GM10847 (cell line): ENCODE measurements around the gene CCDC158.

ENCODE experiments used
- POLR2A ChIP-seq: IDR thresholded peaks from 2 replicates; pipeline ENCODE4 v1.6.1; 2011; ENCODE audit not compliant: insufficient read length; ENCODE audit errors: extremely low read depth

Gene CCDC158

GRCh38 chr4:76420762-76421581, at the start of gene CCDC158:
Gene CCDC158, minus strand, starts transcription at chr4:76421141. Its CDS starts 17,934 bp downstream, at chr4:76403207.
- no peak for TF ChIP-seq POLR2A

- no peak for TF ChIP-seq POLR2A
Measured at GRCh38 chr4:76470532-76470931, 49.6 kb upstream of the CCDC158 start.

DNA sequence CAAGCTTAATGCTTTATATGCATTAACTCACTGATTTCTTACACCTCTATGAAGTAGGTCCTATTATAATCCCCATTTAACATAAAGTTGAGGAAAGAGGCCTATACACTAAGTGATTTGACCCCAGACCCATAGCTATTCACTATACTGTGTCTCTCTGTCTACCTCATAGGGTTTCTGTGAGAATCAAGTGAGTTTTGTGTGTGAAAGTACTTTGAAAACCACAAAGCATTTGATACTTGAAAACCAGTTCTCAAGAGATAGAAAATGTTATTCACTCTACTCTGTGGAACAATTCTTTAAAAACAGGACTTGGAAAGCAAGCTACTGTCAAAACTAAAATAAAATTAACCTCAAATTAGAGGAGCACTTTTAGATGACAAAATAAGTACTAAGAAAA, 49.1 kb upstream of the CCDC158 start:
- no peak for TF ChIP-seq POLR2A

DNA sequence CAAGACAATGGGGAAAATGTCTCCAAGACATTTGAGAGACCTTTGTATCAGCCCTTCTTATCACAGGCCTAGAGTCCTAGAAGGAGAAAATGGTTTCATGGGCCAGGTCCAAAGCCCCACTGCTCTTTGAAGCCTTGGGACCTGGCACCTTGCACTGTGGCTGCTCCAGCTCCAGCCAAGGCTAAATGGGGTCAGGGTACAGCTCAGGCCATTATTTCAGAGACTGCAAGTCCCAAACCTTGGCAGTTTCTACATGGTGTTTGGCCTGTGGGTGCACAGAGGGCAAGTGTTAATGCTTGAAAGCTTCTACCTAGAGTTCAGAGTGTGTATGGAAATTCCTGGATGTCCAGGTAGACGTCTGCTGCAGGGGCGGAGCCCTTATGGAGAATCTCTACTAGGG, 42.6 kb upstream of the CCDC158 start:
- TF ChIP-seq POLR2A = no peak

- no peak for TF ChIP-seq POLR2A
Measured at GRCh38 chr4:76459291-76459723, 38.4 kb upstream of the CCDC158 start.

DNA sequence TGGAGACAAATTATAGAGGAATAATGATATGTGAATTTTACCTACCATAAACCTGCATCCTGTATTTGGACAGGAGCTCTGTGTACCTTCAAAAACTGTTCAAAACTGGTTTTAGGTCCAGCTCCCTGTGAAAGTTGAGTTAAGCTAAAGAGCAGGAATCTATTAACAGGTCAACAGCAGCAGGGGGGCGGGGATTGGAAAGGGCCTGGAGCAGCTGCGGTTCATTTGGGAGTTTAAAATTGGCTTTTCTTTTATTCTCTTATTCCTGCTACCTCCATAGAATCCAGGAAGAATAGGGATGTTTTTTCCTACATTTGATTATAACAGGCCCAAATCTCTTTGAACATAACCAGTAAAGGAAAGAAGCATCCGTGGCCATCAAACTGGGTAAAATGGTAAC, 37.9 kb upstream of the CCDC158 start:
- no peak for TF ChIP-seq POLR2A

DNA sequence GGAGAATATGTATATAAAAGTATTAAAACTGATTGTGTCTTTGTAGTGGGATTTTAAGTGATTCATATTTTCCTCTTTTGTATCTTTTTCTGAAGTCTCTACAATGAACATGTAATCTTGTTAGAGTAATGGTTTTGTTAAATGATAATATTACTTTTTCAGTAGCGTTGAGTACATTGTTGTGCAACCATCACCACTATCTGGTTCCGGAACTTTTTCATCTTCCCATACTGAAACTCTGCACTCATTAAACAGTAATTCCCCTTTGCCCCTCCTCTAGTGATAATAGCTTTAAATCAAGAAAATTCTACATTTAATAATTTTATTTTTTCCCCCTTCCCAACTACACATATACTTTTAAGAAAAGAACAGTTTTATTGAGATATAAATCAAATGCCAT, 37.4 kb upstream of the CCDC158 start:
- TF ChIP-seq POLR2A = no peak

DNA sequence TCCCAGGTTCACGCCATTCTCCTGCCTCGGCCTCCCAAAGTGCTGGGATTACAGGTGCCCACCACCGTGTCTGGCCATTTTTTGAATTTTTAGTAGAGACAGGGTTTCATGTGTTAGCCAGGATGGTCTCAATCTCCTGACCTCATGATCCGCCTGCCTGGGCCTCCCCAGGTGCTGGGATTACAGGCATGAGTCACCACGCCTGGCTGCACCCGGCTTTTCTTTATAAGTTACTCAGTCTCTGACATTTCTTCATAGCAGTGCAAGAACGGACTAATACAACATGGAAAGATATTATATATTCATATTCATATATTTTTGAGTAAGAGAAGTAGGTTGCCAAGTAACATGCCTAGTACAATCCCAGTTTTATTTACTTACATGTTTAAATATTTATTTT, 36.9 kb upstream of the CCDC158 start:
- no peak for TF ChIP-seq POLR2A

GRCh38 chr4:76453232-76453631, 32.3 kb upstream of the CCDC158 start:
- no peak for TF ChIP-seq POLR2A

DNA sequence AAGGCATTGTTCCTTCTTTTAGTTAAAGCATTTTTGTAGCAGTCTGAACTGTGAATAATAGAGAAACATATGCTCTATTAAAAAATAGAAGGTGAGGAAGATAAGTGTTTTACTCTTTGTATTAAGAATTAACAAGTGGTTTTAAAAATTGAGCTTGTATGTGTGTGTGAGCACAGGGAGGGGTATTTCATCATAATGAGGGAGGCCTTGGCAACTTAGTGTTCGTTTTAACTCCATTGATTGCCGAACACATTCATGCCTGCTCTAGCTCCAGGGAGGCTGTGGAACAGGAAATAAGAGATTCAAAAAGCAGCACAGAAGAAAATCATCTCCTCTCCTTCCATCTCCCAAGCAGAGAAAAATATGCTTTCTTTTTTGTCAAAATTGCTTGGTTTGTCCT, 28.9 kb upstream of the CCDC158 start:
- no peak for TF ChIP-seq POLR2A

GRCh38 chr4:76449362-76449767, 28.4 kb upstream of the CCDC158 start:
- TF ChIP-seq POLR2A = no peak

- TF ChIP-seq POLR2A = no peak
Measured at GRCh38 chr4:76448211-76448610, 27.3 kb upstream of the CCDC158 start.

DNA sequence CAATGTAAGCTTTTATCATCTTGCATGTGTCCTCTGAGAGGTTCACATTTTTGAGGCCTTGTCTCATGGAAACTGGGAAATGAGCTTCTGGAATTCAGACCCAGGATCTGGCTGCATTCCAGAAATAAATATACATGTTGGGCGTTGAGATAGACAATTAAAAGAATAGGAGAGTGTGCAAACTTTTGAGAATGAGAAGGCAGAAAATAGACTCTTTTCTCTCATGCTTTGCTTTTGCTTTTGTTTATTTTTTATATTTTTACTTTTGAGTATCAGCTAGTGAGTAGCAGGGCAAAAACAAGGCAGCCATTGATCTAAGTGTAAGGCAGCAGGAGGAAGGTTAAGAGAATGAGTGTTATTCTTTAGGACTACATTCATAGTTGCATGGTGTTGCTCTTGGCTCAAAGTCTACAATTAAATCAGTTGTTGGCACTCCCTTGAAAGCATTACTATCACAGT, 26.5 kb upstream of the CCDC158 start:
- no peak for TF ChIP-seq POLR2A

GRCh38 chr4:76445911-76446310, 25.0 kb upstream of the CCDC158 start:
- TF ChIP-seq POLR2A = no peak

- TF ChIP-seq POLR2A = no peak
Measured at GRCh38 chr4:76443376-76443775, 22.4 kb upstream of the CCDC158 start.

- TF ChIP-seq POLR2A = no peak
Measured at GRCh38 chr4:76442807-76443206, 21.9 kb upstream of the CCDC158 start.

DNA sequence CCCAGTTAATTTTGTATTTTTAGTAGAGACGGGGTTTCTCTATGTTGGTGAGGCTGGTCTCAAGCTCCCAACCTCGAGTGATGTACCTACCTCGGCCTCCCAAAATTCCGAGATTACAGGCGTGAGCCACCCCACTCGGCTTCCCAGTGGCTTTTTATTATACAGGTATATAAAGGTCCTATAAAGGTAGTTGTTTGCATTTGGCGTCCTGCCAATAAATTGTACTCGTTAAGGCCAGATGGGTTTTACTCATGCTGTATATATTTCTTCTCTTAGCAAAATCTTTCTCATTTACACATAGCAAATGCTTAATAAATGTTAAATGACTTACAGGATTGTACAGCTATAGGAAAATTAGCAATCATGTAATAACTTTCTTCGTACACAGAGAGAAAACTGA, 20.9 kb upstream of the CCDC158 start:
- TF ChIP-seq POLR2A = no peak

DNA sequence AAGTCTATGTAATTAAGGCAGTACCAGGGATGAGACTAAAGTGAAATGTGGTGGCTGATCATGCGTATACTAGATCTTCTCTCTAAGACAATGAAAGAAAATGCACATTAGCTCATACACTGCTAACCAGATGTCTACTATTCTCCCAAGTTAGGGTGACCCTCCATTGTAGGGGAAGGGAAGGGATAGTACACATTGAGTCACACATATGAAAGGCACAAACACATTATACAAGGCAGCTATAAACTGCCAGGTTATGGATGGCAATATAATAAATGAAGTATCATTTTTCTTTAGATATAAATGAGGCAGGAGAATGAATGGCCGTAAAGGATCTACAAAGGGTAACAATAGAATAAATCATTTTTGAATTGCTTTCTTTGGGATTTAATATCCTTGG, 18.6 kb upstream of the CCDC158 start:
- no peak for TF ChIP-seq POLR2A
